Neutrophil (primary cell): Measurements from ENCODE around the gene MYOM3.

ENCODE experiments used
- H3K27ac ChIP-seq: fragments of 200-600 bp; sonication (generic); 2 replicates; pipeline ENCODE4 v1.5.1; 2016; ENCODE audit warnings: mild to moderate bottlenecking, moderate library complexity
- H3K27me3 ChIP-seq: fragments of 200-600 bp; sonication (generic); 2 replicates; pipeline ENCODE4 v1.6.0; 2016; ENCODE audit warnings: mild to moderate bottlenecking
- H3K36me3 ChIP-seq: fragments of 200-600 bp; sonication (generic); 2 replicates; pipeline ENCODE4 v1.5.1; 2017
- H3K4me1 ChIP-seq, 2 experiments: fragments of 200-600 bp in 1 of 2; sonication (generic) in 1 of 2; 1 replicate in 1 of 2; 2 replicates in 1 of 2; pipeline versions ENCODE4 v1.5.1 to v1.6.1; 2013 to 2016; ENCODE audit warnings: low read depth in 1 of 2, low read length in 1 of 2, mild to moderate bottlenecking in 1 of 2, moderate library complexity in 1 of 2; ENCODE audit not compliant: control insufficient read depth in 1 of 2, insufficient read depth in 1 of 2
- H3K4me3 ChIP-seq, 2 experiments: fragments of 200-600 bp in 1 of 2; sonication (generic) in 1 of 2; 1 replicate in 1 of 2; 2 replicates in 1 of 2; pipeline ENCODE4 v1.5.1; 2013 to 2016; ENCODE audit warnings: low read depth in 1 of 2, low read length in 1 of 2, mild to moderate bottlenecking in 1 of 2, moderate library complexity in 1 of 2
- H3K9me3 ChIP-seq: fragments of 200-600 bp; sonication (generic); 2 replicates; pipeline ENCODE4 v1.5.1; 2016
- CTCF ChIP-seq: fragments of 200-600 bp; sonication (generic); IDR thresholded peaks from 2 replicates; pipeline ENCODE4 v1.5.1; 2016; ENCODE audit warnings: antibody characterized with exemption

MYOM3 gene

GRCh38 chr1:24155011-24155782 lies 43.3 kb upstream of the MYOM3 start:
- Histone ChIP-seq H3K4me1 (peaks cover 5 to 8% of the 10 kb centered on the region in 2 experiments), H3K27me3 (peaks cover 31% of the 10 kb centered on the region), H3K36me3 (no peaks in the 10 kb centered on the region), H3K27ac (no peak overlapping the region), H3K4me3 (no peak overlapping the region), H3K9me3 (no peaks in the 10 kb centered on the region)
- TF ChIP-seq CTCF = no peak

GRCh38 chr1:24154215-24154614 lies 42.3 kb upstream of the MYOM3 start:
- Histone ChIP-seq H3K27me3 (peaks cover 41% of the 10 kb centered on the region), H3K27ac (no peak overlapping the region), H3K36me3 (no peaks in the 10 kb centered on the region), H3K4me3 (no peak overlapping the region), H3K9me3 (no peaks in the 10 kb centered on the region), H3K4me1 (peaks cover 5 to 8% of the 10 kb centered on the region in 2 experiments)
- TF ChIP-seq CTCF = no peak

- H3K27me3 ChIP-seq = peaks cover 53% of the 10 kb centered on the region
- H3K4me1 ChIP-seq = peaks cover 5 to 8% of the 10 kb centered on the region in 2 experiments
- H3K36me3 ChIP-seq = no peaks in the 10 kb centered on the region
- TF ChIP-seq CTCF = no peak
- H3K27ac ChIP-seq = no peak overlapping the region
- no peaks in the 10 kb centered on the region for H3K9me3 ChIP-seq
- no peak overlapping the region for H3K4me3 ChIP-seq
Observed at GRCh38 chr1:24152631-24153494, 40.9 kb upstream of the MYOM3 start.

DNA sequence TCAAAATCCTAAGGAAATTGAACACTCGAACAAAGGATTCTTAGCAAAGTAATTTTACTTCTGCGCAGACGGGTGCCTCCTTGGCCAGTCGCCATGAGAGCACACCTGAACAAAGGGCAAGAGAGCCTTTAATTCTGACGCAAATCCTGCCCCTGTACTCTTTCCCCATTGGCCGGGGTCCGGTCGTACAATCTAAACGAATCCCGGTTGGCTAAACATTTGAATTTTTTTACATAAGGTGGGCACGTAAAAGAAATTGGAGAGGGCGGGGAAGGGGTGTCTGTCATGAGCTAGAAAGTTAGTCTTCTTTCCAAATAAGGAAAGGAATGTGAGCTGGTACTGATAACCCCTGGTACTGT lies 39.2 kb upstream of the MYOM3 start:
- peaks cover 57% of the 10 kb centered on the region for H3K27me3 ChIP-seq
- H3K9me3 ChIP-seq = no peaks in the 10 kb centered on the region
- H3K36me3 ChIP-seq = no peaks in the 10 kb centered on the region
- no peak overlapping the region for H3K27ac ChIP-seq
- H3K4me3 ChIP-seq = no peak overlapping the region
- peaks cover 5 to 8% of the 10 kb centered on the region in 2 experiments for H3K4me1 ChIP-seq
- no peak for TF ChIP-seq CTCF

GRCh38 chr1:24150234-24151174 lies 38.6 kb upstream of the MYOM3 start:
- no peaks in the 10 kb centered on the region for H3K9me3 ChIP-seq
- H3K4me3 ChIP-seq = no peak overlapping the region
- H3K27me3 ChIP-seq = peaks cover 62% of the 10 kb centered on the region
- no peaks in the 10 kb centered on the region for H3K36me3 ChIP-seq
- TF ChIP-seq CTCF = peak; percentile 93
- H3K4me1 ChIP-seq = peaks cover 5 to 8% of the 10 kb centered on the region in 2 experiments
- no peak overlapping the region for H3K27ac ChIP-seq
